ENCODE results near the gene SFXN5. TPM values are rescaled to one million over a fixed set of nuclear protein-coding genes. Genes with fewer than 3 reads are reported as not detected.

Gene SFXN5
- total RNA-seq, 1 donor from 2014 or later, result 9.5 TPM

GRCh38 chr2:72972352-72973136 is 99.0 kb downstream of the SFXN5 start:
- Mint-ChIP-seq H3K4me1 (ENCODE audit: low read depth) (no peaks in the 10 kb centered on the region), H3K4me3 (no peak overlapping the region), H3K36me3 (ENCODE audit: low read depth) (no peaks in the 10 kb centered on the region), H3K27me3 (ENCODE audit: insufficient read depth) (peaks cover 2% of the 10 kb centered on the region), H3K9me3 (no peaks in the 10 kb centered on the region), H3K27ac (no peak overlapping the region)
- intact Hi-C loops (cut with micrococcal nuclease), result loop anchor here (1.0 to 2.0 kb wide), 2 partner anchors 80 to 202 kb away; no protein-coding TSS in a partner anchor
- no peak for DNase-seq (ENCODE audit: low spot score)

- peaks cover 2% of the 10 kb centered on the region for H3K27me3 Mint-ChIP-seq (ENCODE audit: insufficient read depth)
- DNase-seq (ENCODE audit: low spot score), result no peak
- intact Hi-C loops (cut with micrococcal nuclease), result no loop called here
- no peaks in the 10 kb centered on the region for H3K36me3 Mint-ChIP-seq (ENCODE audit: low read depth)
- no peak overlapping the region for H3K27ac Mint-ChIP-seq
- H3K4me1 Mint-ChIP-seq (ENCODE audit: low read depth), result no peaks in the 10 kb centered on the region
- H3K9me3 Mint-ChIP-seq, result no peaks in the 10 kb centered on the region
- no peak overlapping the region for H3K4me3 Mint-ChIP-seq
These were observed 100.5 kb downstream of the SFXN5 start for GRCh38 chr2:72971036-72971435.

GRCh38 chr2:72969706-72970105 is 101.8 kb downstream of the SFXN5 start:
- Mint-ChIP-seq H3K27ac (no peak overlapping the region), H3K27me3 (ENCODE audit: insufficient read depth) (peaks cover 2% of the 10 kb centered on the region), H3K9me3 (no peaks in the 10 kb centered on the region), H3K36me3 (ENCODE audit: low read depth) (no peaks in the 10 kb centered on the region), H3K4me1 (ENCODE audit: low read depth) (no peaks in the 10 kb centered on the region), H3K4me3 (no peak overlapping the region)
- intact Hi-C loops (cut with micrococcal nuclease), result no loop called here
- no peak for DNase-seq (ENCODE audit: low spot score)

GRCh38 chr2:72968286-72968685 is 103.2 kb downstream of the SFXN5 start:
- intact Hi-C loops (cut with micrococcal nuclease), result no loop called here
- Mint-ChIP-seq H3K27ac (no peak overlapping the region), H3K4me3 (no peak overlapping the region), H3K36me3 (ENCODE audit: low read depth) (no peaks in the 10 kb centered on the region), H3K27me3 (ENCODE audit: insufficient read depth) (no peaks in the 10 kb centered on the region), H3K9me3 (no peaks in the 10 kb centered on the region), H3K4me1 (ENCODE audit: low read depth) (no peaks in the 10 kb centered on the region)
- no peak for DNase-seq (ENCODE audit: low spot score)

- Mint-ChIP-seq H3K36me3 (ENCODE audit: low read depth) (no peaks in the 10 kb centered on the region), H3K4me1 (ENCODE audit: low read depth) (no peaks in the 10 kb centered on the region), H3K27ac (no peak overlapping the region), H3K9me3 (no peaks in the 10 kb centered on the region), H3K27me3 (ENCODE audit: insufficient read depth) (no peaks in the 10 kb centered on the region), H3K4me3 (no peak overlapping the region)
- intact Hi-C loops (cut with micrococcal nuclease), result no loop called here
- no peak for DNase-seq (ENCODE audit: low spot score)
These were observed 105.6 kb downstream of the SFXN5 start for GRCh38 chr2:72965770-72966450.

GRCh38 chr2:72965016-72965415 is 106.5 kb downstream of the SFXN5 start:
- no peak for DNase-seq (ENCODE audit: low spot score)
- no peaks in the 10 kb centered on the region for H3K4me1 Mint-ChIP-seq (ENCODE audit: low read depth)
- H3K4me3 Mint-ChIP-seq, result no peak overlapping the region
- H3K9me3 Mint-ChIP-seq, result no peaks in the 10 kb centered on the region
- intact Hi-C loops (cut with micrococcal nuclease), result no loop called here
- H3K27ac Mint-ChIP-seq, result no peak overlapping the region
- no peaks in the 10 kb centered on the region for H3K27me3 Mint-ChIP-seq (ENCODE audit: insufficient read depth)
- no peaks in the 10 kb centered on the region for H3K36me3 Mint-ChIP-seq (ENCODE audit: low read depth)

- Mint-ChIP-seq H3K36me3 (ENCODE audit: low read depth) (no peaks in the 10 kb centered on the region), H3K4me3 (no peak overlapping the region), H3K27ac (no peak overlapping the region), H3K27me3 (ENCODE audit: insufficient read depth) (no peaks in the 10 kb centered on the region), H3K4me1 (ENCODE audit: low read depth) (peaks cover 7% of the 10 kb centered on the region), H3K9me3 (no peaks in the 10 kb centered on the region)
- no peak for DNase-seq (ENCODE audit: low spot score)
- intact Hi-C loops (cut with micrococcal nuclease), result no loop called here
These were observed 107.4 kb downstream of the SFXN5 start for GRCh38 chr2:72964146-72964525.

- no peaks in the 10 kb centered on the region for H3K9me3 Mint-ChIP-seq
- peaks cover 8% of the 10 kb centered on the region for H3K4me1 Mint-ChIP-seq (ENCODE audit: low read depth)
- DNase-seq (ENCODE audit: low spot score), result no peak
- H3K27ac Mint-ChIP-seq, result no peak overlapping the region
- intact Hi-C loops (cut with micrococcal nuclease), result no loop called here
- no peak overlapping the region for H3K4me3 Mint-ChIP-seq
- H3K36me3 Mint-ChIP-seq (ENCODE audit: low read depth), result no peaks in the 10 kb centered on the region
- H3K27me3 Mint-ChIP-seq (ENCODE audit: insufficient read depth), result no peaks in the 10 kb centered on the region
These were observed 107.9 kb downstream of the SFXN5 start for GRCh38 chr2:72963423-72964145.

- Mint-ChIP-seq H3K9me3 (no peaks in the 10 kb centered on the region), H3K27me3 (ENCODE audit: insufficient read depth) (no peaks in the 10 kb centered on the region), H3K27ac (no peak overlapping the region), H3K4me1 (ENCODE audit: low read depth) (peaks cover 8% of the 10 kb centered on the region), H3K36me3 (ENCODE audit: low read depth) (no peaks in the 10 kb centered on the region), H3K4me3 (no peak overlapping the region)
- intact Hi-C loops (cut with micrococcal nuclease), result no loop called here
- DNase-seq (ENCODE audit: low spot score), result no peak
These were observed 108.6 kb downstream of the SFXN5 start for GRCh38 chr2:72962911-72963310.

- Mint-ChIP-seq H3K9me3 (no peaks in the 10 kb centered on the region), H3K36me3 (ENCODE audit: low read depth) (no peaks in the 10 kb centered on the region), H3K27ac (no peak overlapping the region), H3K27me3 (ENCODE audit: insufficient read depth) (no peaks in the 10 kb centered on the region), H3K4me1 (ENCODE audit: low read depth) (peaks cover 10% of the 10 kb centered on the region), H3K4me3 (no peak overlapping the region)
- DNase-seq (ENCODE audit: low spot score), result no peak
- intact Hi-C loops (cut with micrococcal nuclease), result no loop called here
These were observed 109.6 kb downstream of the SFXN5 start for GRCh38 chr2:72961853-72962468.

- H3K9me3 Mint-ChIP-seq, result no peaks in the 10 kb centered on the region
- intact Hi-C loops (cut with micrococcal nuclease), result no loop called here
- H3K4me1 Mint-ChIP-seq (ENCODE audit: low read depth), result peaks cover 14% of the 10 kb centered on the region
- no peak overlapping the region for H3K27ac Mint-ChIP-seq
- H3K36me3 Mint-ChIP-seq (ENCODE audit: low read depth), result no peaks in the 10 kb centered on the region
- DNase-seq (ENCODE audit: low spot score), result no peak
- no peak overlapping the region for H3K4me3 Mint-ChIP-seq
- H3K27me3 Mint-ChIP-seq (ENCODE audit: insufficient read depth), result no peaks in the 10 kb centered on the region
These were observed 110.3 kb downstream of the SFXN5 start for GRCh38 chr2:72961036-72961720.
